ENCODE measurements around the gene KDM1B. TPM values are rescaled to one million over a fixed set of nuclear protein-coding genes. Genes with fewer than 3 reads are reported as not detected.

Gene KDM1B
- total RNA-seq, 1 donor from 2014 or later: 26.0 TPM

- DNase-seq (no peak), ATAC-seq (no peak)
- Histone ChIP-seq H3K4me1 (no peaks in the 10 kb centered on the region), H3K4me3 (no peak overlapping the region), H3K36me3 (peaks cover 88% of the 10 kb centered on the region), H3K9me3 (no peaks in the 10 kb centered on the region), H3K27ac (no peak overlapping the region), H3K27me3 (ENCODE audit: low read depth) (no peaks in the 10 kb centered on the region)
- intact Hi-C loops (cut with DNase I): no loop called here
- TF ChIP-seq CTCF (IDR thresholded peaks at IDR 0.05): no peak
Measured at GRCh38 chr6:18132346-18132745, 22.9 kb upstream of the KDM1B start.

GRCh38 chr6:18135171-18135570 lies 20.1 kb upstream of the KDM1B start:
- intact Hi-C loops (cut with DNase I): no loop called here
- Histone ChIP-seq H3K27ac (no peak overlapping the region), H3K4me1 (no peaks in the 10 kb centered on the region), H3K4me3 (no peak overlapping the region), H3K36me3 (peaks cover 92% of the 10 kb centered on the region), H3K9me3 (no peaks in the 10 kb centered on the region), H3K27me3 (ENCODE audit: low read depth) (no peaks in the 10 kb centered on the region)
- ATAC-seq (no peak), DNase-seq (no peak)
- no peak for TF ChIP-seq CTCF (IDR thresholded peaks at IDR 0.05)

GRCh38 chr6:18136260-18136659 lies 19.0 kb upstream of the KDM1B start:
- Histone ChIP-seq H3K4me3 (no peak overlapping the region), H3K9me3 (no peaks in the 10 kb centered on the region), H3K36me3 (peaks cover 93% of the 10 kb centered on the region), H3K27ac (no peak overlapping the region), H3K27me3 (ENCODE audit: low read depth) (no peaks in the 10 kb centered on the region), H3K4me1 (no peaks in the 10 kb centered on the region)
- DNase-seq (no peak), ATAC-seq (no peak)
- TF ChIP-seq CTCF (IDR thresholded peaks at IDR 0.05): no peak
- intact Hi-C loops (cut with DNase I): no loop called here

- Histone ChIP-seq H3K36me3 (peaks cover 92% of the 10 kb centered on the region), H3K4me1 (no peaks in the 10 kb centered on the region), H3K9me3 (no peaks in the 10 kb centered on the region), H3K27me3 (ENCODE audit: low read depth) (no peaks in the 10 kb centered on the region), H3K4me3 (no peak overlapping the region), H3K27ac (no peak overlapping the region)
- no peak for TF ChIP-seq CTCF (IDR thresholded peaks at IDR 0.05)
- intact Hi-C loops (cut with DNase I): no loop called here
- ATAC-seq: no peak
- DNase-seq: no peak
Measured at GRCh38 chr6:18138906-18139305, 16.3 kb upstream of the KDM1B start.

- Histone ChIP-seq H3K27me3 (ENCODE audit: low read depth) (no peaks in the 10 kb centered on the region), H3K4me1 (no peaks in the 10 kb centered on the region), H3K36me3 (peaks cover 92% of the 10 kb centered on the region), H3K27ac (no peak overlapping the region), H3K9me3 (no peaks in the 10 kb centered on the region), H3K4me3 (no peak overlapping the region)
- intact Hi-C loops (cut with DNase I): no loop called here
- no peak for TF ChIP-seq CTCF (IDR thresholded peaks at IDR 0.05)
- ATAC-seq: no peak
- DNase-seq: no peak
Measured at GRCh38 chr6:18139935-18140621, 15.1 kb upstream of the KDM1B start.

Data from lower lobe of right lung (tissue), 2 donors.